Neuronal stem cell (in vitro differentiated cells): ENCODE measurements around the gene LUC7L2.
A peak's percentile ranks its signal among the peaks of the same experiment; 100 is the strongest.

Source experiments
- DNase-seq: peaks from one replicate; pipeline ENCODE4 v3.0.0-alpha.2; 2013; ENCODE audit warnings: low spot score
- H2AFZ ChIP-seq: one replicate; pipeline ENCODE4 v1.6.1; 2013; ENCODE audit warnings: mild to moderate bottlenecking, low read length, inconsistent platforms
- H2AK5ac ChIP-seq: 2 replicates; pipeline ENCODE4 v1.6.1; 2013; ENCODE audit warnings: low read depth, mild to moderate bottlenecking, inconsistent platforms, low read length, moderate library complexity, mixed read lengths
- H2BK120ac ChIP-seq: 2 replicates; pipeline ENCODE4 v1.6.1; 2013; ENCODE audit warnings: low read depth, mild to moderate bottlenecking, inconsistent platforms, low read length, moderate library complexity, mixed read lengths
- H2BK12ac ChIP-seq: one replicate; pipeline ENCODE4 v1.6.1; 2013; ENCODE audit warnings: low read length, inconsistent platforms
- H2BK15ac ChIP-seq: 2 replicates; pipeline ENCODE4 v1.6.1; 2013; ENCODE audit warnings: mild to moderate bottlenecking, low read length, inconsistent platforms, mixed read lengths
- H2BK5ac ChIP-seq: one replicate; pipeline ENCODE4 v1.6.1; 2013; ENCODE audit warnings: inconsistent platforms, mild to moderate bottlenecking, low read length, moderate library complexity
- H3K14ac ChIP-seq: one replicate; pipeline ENCODE4 v1.6.1; 2013; ENCODE audit warnings: low read length, inconsistent platforms
- H3K18ac ChIP-seq: 2 replicates; pipeline ENCODE4 v1.6.1; 2013; ENCODE audit warnings: low read length, inconsistent platforms
- H3K23ac ChIP-seq: 2 replicates; pipeline ENCODE4 v1.6.1; 2013; ENCODE audit warnings: low read depth, mild to moderate bottlenecking, mixed read lengths, low read length, inconsistent platforms; ENCODE audit not compliant: poor library complexity
- H3K27ac ChIP-seq: replicated peaks from 3 replicates; pipeline ENCODE4 v1.5.1; 2013; ENCODE audit warnings: low read length, inconsistent platforms
- H3K27me3 ChIP-seq, 3 experiments: 2 replicates each; pipeline ENCODE4 v1.6.1; 2013; ENCODE audit warnings: low read length in 3 of 3, mild to moderate bottlenecking in 2 of 3, inconsistent platforms in 1 of 3, low read depth in 1 of 3, mixed read lengths in 1 of 3, moderate library complexity in 1 of 3; ENCODE audit not compliant: control insufficient read depth in 3 of 3, insufficient read depth in 3 of 3
- H3K36me3 ChIP-seq, 2 donors: replicated peaks in 1 of 2; 2 replicates each; pipeline ENCODE4 v1.6.1; 2013; ENCODE audit warnings: low read length in 2 of 2; ENCODE audit not compliant: control insufficient read depth in 2 of 2, insufficient read depth in 2 of 2
- H3K4ac ChIP-seq: 2 replicates; pipeline ENCODE4 v1.6.1; 2013; ENCODE audit warnings: inconsistent platforms, mild to moderate bottlenecking, low read length, moderate library complexity
- H3K4me1 ChIP-seq, 2 donors: 1 replicate in 1 of 2; 2 replicates in 1 of 2; pipeline ENCODE4 v1.6.1; 2013; ENCODE audit warnings: low read length in 2 of 2, low read depth in 1 of 2; ENCODE audit not compliant: control insufficient read depth in 2 of 2, insufficient read depth in 1 of 2
- H3K4me2 ChIP-seq: one replicate; pipeline ENCODE4 v1.6.1; 2013; ENCODE audit warnings: mild to moderate bottlenecking, low read length, inconsistent platforms; ENCODE audit not compliant: insufficient read depth, poor library complexity, severe bottlenecking
- H3K4me3 ChIP-seq, 2 donors: 2 replicates each; pipeline ENCODE4 v1.5.1; 2013; ENCODE audit warnings: low read length in 2 of 2, mild to moderate bottlenecking in 2 of 2, inconsistent platforms in 1 of 2, moderate library complexity in 1 of 2
- H3K79me1 ChIP-seq: one replicate; pipeline ENCODE4 v1.6.1; 2013; ENCODE audit warnings: low read depth, mild to moderate bottlenecking, inconsistent platforms, low read length, moderate library complexity
- H3K9ac ChIP-seq: one replicate; pipeline ENCODE4 v1.6.1; 2013; ENCODE audit warnings: mild to moderate bottlenecking, low read depth, low read length, inconsistent platforms; ENCODE audit not compliant: poor library complexity
- H3K9me3 ChIP-seq, 2 donors: replicated peaks in 1 of 2; 2 replicates each; pipeline versions ENCODE3 to v1.6.1; 2013; ENCODE audit warnings: low read length in 2 of 2, mild to moderate bottlenecking in 2 of 2, inconsistent platforms in 1 of 2, low read depth in 1 of 2, mixed read lengths in 1 of 2, moderate library complexity in 1 of 2; ENCODE audit not compliant: control insufficient read depth in 2 of 2, insufficient read depth in 1 of 2
- H4K8ac ChIP-seq: one replicate; pipeline ENCODE4 v1.6.1; 2013; ENCODE audit warnings: low read depth, mild to moderate bottlenecking, inconsistent platforms, low read length, moderate library complexity
- H4K91ac ChIP-seq: one replicate; pipeline ENCODE4 v1.6.1; 2013; ENCODE audit warnings: low read length, low read depth, mild to moderate bottlenecking, inconsistent platforms; ENCODE audit not compliant: poor library complexity
- WGBS, 2 donors: extraction: QIAGEN DNeasy Blood & Tissue Kit; methylation state at CpG; one replicate each; pipeline ENCODE4 v1.1.7; 2013; ENCODE audit warnings: missing lambda C conversion rate in 2 of 2, mixed read lengths in 1 of 2; ENCODE audit not compliant: insufficient read length in 2 of 2, insufficient replicate concordance in 1 of 2; ENCODE audit errors: extremely low coverage in 2 of 2; 5-methylcytosine and 5-hydroxymethylcytosine counted together

The LUC7L2 gene

DNA sequence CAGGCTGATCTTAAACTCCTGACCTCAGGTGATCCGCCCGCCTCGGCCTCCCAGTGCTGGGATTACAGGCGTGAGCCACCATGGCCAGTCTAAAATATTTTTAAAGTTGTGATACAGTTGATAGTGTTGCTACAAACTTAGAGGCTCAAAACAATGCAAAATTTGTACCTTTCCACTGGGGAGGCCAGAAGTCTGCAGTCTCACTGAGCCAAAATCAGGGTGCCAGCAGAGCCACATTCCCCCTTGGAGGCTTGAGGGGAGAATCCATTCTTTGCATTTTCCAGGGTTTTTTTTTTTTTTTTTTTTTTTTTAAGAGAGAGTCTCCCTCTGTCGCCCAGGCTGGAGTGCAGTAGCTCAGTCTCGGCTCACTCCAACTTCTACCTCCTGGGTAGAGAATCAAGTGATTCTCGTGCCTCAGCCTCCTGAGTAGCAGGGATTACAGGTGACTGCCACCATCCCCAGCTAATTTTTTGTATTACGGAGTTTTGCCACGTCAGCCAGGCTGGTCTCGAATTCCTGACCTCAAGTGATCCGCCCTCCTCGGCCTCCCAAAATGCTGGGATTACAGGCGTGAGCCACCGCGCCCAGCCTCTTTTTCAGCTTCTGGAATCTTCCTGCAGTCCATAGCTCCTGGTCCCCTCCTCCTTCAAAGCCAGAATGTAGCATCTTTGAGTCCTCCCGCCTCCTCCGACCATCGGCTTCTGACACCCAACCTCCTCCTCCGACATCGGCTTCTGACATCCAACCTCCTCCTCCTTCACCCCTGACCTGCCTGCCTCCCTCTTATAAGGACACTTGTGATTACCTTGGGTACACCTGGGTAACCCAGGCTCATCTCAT lies 86.6 kb downstream of the LUC7L2 start:
- Histone ChIP-seq H4K8ac (no peak overlapping the region), H3K18ac (no peak overlapping the region), H3K27me3 (no peaks in the 10 kb centered on the region), H4K91ac (no peak overlapping the region), H3K14ac (no peak overlapping the region), H2AK5ac (no peak overlapping the region), H3K9me3 (no peaks in the 10 kb centered on the region), H3K79me1 (no peaks in the 10 kb centered on the region), H3K23ac (no peak overlapping the region), H3K4me3 (no peak overlapping the region), H3K9ac (no peak overlapping the region), H2BK15ac (no peak overlapping the region), H3K36me3 (no peaks in the 10 kb centered on the region), H2BK12ac (no peak overlapping the region), H3K4me2 (no peak overlapping the region), H2BK120ac (no peak overlapping the region), H3K27ac (no peak overlapping the region), H2BK5ac (no peak overlapping the region), H3K4ac (no peak overlapping the region), H2AFZ (no peak overlapping the region), H3K4me1 (no peaks in the 10 kb centered on the region)
- WGBS, 2 donors: no CpG with 5 or more reads among the region's 20 CpGs
- no peak for DNase-seq

DNA sequence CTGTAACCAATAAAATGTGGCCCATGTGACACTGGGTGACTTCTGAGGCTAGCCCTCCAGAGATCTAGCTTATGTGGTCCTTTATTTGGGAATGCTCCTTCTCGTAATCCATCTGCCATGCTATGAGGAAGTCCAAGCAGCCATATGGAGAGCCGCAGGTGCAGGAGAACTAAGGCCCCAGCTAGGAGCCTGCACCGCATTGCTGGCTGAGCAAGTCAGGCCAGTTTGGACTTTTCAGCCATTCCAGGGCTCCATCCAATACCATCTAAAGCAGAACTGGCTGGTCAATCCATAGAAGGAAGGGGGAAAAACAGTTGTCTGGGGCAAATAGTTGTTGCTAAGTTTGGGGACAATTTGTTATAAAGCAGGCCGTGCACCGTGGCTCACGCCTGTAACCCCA lies 91.2 kb downstream of the LUC7L2 start:
- no peaks in the 10 kb centered on the region for H3K4me1 ChIP-seq
- no peak overlapping the region for H2BK120ac ChIP-seq
- H3K14ac ChIP-seq: no peak overlapping the region
- H3K4ac ChIP-seq: no peak overlapping the region
- no peak overlapping the region for H3K23ac ChIP-seq
- no peaks in the 10 kb centered on the region for H3K9me3 ChIP-seq
- no peak for DNase-seq
- H3K27me3 ChIP-seq: no peaks in the 10 kb centered on the region
- no peak overlapping the region for H3K9ac ChIP-seq
- no peak overlapping the region for H4K8ac ChIP-seq
- no peak overlapping the region for H3K4me2 ChIP-seq
- H4K91ac ChIP-seq: no peak overlapping the region
- no CpG with 5 or more reads among the region's 6 CpGs for WGBS, 2 donors
- no peak overlapping the region for H3K27ac ChIP-seq
- H3K4me3 ChIP-seq: no peak overlapping the region
- H3K79me1 ChIP-seq: no peaks in the 10 kb centered on the region
- H2BK5ac ChIP-seq: no peak overlapping the region
- no peak overlapping the region for H2BK15ac ChIP-seq
- no peak overlapping the region for H2AK5ac ChIP-seq
- no peaks in the 10 kb centered on the region for H3K36me3 ChIP-seq
- no peak overlapping the region for H2BK12ac ChIP-seq
- no peak overlapping the region for H2AFZ ChIP-seq
- no peak overlapping the region for H3K18ac ChIP-seq

DNA sequence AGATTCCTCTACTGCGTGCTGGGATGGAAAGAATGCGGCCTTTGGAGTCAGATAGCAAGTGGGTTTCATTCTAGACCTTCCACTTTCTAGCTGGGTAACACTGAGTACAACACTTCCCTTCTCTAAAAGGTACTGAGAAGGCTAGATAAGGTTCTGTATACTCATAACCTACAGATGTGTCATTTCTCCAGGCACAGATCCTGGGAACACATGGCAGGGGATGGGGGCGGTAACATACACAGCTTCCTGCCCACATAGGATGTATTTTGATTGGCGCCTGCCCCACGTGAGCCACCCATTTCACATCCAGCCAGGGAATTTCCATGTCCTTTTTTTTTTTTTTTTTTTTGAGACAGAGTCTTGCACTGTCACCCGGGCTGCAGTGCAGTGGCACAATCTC lies 91.9 kb downstream of the LUC7L2 start:
- WGBS, 2 donors: no CpG with 5 or more reads among the region's 6 CpGs
- Histone ChIP-seq H3K18ac (no peak overlapping the region), H2AK5ac (no peak overlapping the region), H3K23ac (no peak overlapping the region), H4K91ac (no peak overlapping the region), H3K27ac (no peak overlapping the region), H4K8ac (no peak overlapping the region), H2BK5ac (no peak overlapping the region), H3K4me3 (no peak overlapping the region), H3K14ac (no peak overlapping the region), H3K79me1 (no peaks in the 10 kb centered on the region), H3K4ac (no peak overlapping the region), H3K27me3 (no peaks in the 10 kb centered on the region), H2BK15ac (no peak overlapping the region), H3K4me1 (no peaks in the 10 kb centered on the region), H2AFZ (no peak overlapping the region), H3K9me3 (no peaks in the 10 kb centered on the region), H3K4me2 (no peak overlapping the region), H2BK120ac (no peak overlapping the region), H3K9ac (no peak overlapping the region), H3K36me3 (no peaks in the 10 kb centered on the region), H2BK12ac (no peak overlapping the region)
- no peak for DNase-seq

DNA sequence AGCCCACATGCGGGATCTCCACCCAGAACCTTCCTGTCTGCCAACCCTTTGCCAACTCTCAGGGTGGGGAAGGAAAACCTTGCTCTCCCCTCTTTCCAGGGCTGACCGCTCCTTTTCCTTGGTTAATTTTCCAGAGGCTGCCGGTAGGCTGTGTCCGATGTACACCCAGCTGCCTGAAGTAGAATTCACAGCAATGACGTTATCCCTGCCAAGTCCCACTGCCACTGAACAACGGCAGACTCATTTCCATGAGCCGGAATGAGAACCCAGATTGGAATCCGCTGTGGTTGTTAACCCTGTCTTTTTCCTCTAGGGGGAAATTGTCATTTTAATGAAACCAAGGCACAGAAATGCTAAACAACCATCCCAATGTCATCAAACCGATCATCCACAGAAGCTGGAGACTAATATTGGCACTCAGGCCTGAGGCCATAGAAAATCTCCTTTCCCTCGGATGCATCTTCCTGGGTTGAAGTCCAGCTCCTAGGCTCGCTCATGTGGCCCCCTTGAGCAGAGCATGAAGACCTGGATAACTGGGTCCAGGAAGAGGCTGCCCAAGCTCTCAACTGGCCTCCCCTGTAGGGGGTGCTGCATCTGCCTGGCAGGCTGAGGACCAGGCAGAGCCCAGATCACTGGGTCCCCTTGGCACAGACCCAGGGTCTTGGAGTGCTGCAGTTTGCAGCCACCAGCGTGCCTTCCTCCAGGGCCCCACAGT lies 93.4 kb downstream of the LUC7L2 start:
- Histone ChIP-seq H2BK5ac (no peak overlapping the region), H3K4me1 (peaks cover 4 to 10% of the 10 kb centered on the region in 2 donors), H3K4me2 (no peak overlapping the region), H2BK15ac (peak overlapping the region; percentile 2), H2AK5ac (peak overlapping the region; percentile 15), H3K79me1 (no peaks in the 10 kb centered on the region), H3K23ac (no peak overlapping the region), H3K18ac (peak overlapping the region; percentile 5), H4K91ac (no peak overlapping the region), H3K4ac (no peak overlapping the region), H2BK12ac (no peak overlapping the region), H3K36me3 (no peaks in the 10 kb centered on the region), H4K8ac (no peak overlapping the region), H3K9ac (no peak overlapping the region), H2AFZ (no peak overlapping the region), H3K9me3 (no peaks in the 10 kb centered on the region), H3K14ac (no peak overlapping the region), H3K4me3 (no peak overlapping the region), H3K27ac (no peak overlapping the region), H3K27me3 (no peaks in the 10 kb centered on the region), H2BK120ac (no peak overlapping the region)
- no CpG with 5 or more reads among the region's 12 CpGs for WGBS, 2 donors
- DNase-seq: no peak
